Suppressor macrophage treated with lipopolysaccharide for 4 hours (primary cell): Measurements from ENCODE around the gene SCMH1.

ENCODE experiments used
- DNase-seq: peaks from one replicate; pipeline ENCODE4 v3.0.0-alpha.2; 2020

Gene SCMH1

GRCh38 chr1:40987439-40988276 is 254.4 kb downstream of the SCMH1 start:
- no peak for DNase-seq

DNA sequence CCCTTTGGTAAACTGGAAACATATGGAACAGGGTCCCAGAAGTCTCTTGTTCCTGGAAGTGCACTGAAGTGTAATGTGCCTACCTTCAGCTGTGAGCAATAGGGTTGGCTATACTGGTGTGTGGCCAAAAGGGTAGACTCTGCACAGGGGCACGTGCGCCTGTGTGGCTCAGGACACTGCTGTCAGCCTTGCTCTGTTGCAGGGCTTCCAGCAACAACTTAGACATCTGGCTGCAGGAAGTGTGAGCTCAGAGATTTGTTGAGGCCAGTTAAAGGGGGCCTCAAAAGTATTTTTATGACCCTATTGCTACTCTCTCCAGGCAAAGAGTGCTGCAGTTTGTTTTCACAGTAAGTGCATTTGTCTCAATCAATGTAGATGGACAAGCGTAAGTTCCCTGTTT is 255.2 kb downstream of the SCMH1 start:
- no peak for DNase-seq

GRCh38 chr1:40986328-40986783 is 255.8 kb downstream of the SCMH1 start:
- DNase-seq = no peak

GRCh38 chr1:40985875-40986274 is 256.2 kb downstream of the SCMH1 start:
- DNase-seq = no peak

DNA sequence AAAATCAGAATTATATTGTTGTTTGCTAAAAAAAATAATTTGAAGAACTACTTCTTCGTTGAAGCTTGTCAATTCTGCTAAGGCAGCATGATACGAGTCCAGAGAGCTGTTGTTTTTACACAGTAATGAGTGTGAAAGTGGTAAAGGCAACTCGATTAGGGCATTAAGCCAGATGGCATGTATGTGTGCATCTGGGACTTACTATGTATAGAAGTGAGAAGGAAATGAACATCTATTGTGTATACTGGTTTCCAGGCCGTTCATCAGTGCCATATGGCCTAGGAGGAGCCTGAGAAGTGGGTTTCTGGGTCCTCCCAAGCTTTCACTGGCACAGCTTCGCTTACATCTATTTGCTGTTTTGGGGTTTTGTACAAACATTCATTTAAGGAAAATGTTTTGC is 256.9 kb downstream of the SCMH1 start:
- no peak for DNase-seq

- no peak for DNase-seq
Observed at GRCh38 chr1:40984531-40984930, 257.6 kb downstream of the SCMH1 start.

GRCh38 chr1:40984066-40984465 is 258.0 kb downstream of the SCMH1 start:
- DNase-seq = no peak

DNA sequence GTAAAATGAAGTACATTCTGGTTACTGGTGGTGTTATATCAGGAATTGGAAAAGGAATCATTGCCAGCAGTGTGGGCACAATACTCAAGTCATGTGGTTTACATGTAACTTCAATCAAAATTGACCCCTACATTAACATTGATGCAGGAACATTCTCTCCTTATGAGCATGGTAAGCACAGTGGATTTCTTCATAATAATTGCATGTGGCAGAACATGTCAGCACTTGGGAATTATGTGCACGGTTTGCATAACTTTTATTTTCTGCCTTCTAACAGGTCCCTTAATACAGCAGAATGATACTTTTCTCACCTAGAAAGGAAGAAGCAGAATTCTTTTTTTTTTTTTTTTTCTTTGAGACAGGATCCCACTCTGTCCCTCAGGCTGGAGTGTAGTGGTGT is 258.8 kb downstream of the SCMH1 start:
- DNase-seq = no peak

- DNase-seq = no peak
Observed at GRCh38 chr1:40982721-40983120, 259.4 kb downstream of the SCMH1 start.

GRCh38 chr1:40981691-40982448 is 260.2 kb downstream of the SCMH1 start:
- DNase-seq = no peak

DNA sequence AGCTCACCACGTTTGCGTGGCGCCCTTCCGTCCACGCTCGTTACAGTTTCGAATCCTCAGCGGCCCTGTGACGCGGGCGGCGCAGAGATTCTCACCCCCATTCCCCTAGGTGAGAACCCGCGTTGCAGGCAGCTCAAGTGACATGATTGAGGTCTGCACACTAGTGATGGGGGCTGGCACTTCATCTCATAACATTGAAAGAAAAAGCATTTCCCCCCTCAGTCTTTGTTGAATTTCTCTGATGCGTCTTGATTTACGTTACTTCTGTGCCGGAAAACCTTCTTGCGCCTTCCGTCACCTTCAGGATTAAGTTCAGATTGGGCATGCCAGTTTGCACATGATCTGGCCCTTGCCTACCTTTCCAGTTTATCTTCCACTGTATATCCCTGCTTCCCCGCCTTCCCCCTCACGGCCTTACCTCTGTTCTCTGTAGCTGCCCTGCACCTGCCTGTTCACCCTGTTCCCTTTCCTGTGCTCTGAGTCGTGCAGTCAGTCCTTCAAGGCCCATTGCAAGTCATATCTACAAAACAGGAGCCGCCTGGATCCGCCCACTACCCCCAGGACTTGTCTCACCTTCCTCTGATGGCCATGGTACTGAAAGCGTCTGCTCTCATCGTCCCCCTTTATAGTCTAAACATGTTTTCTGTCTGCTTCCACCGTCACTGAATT is 261.5 kb downstream of the SCMH1 start:
- DNase-seq = no peak

GRCh38 chr1:40980068-40980452 is 262.0 kb downstream of the SCMH1 start:
- peak; percentile 25 for DNase-seq

- peak; percentile 97 for DNase-seq
Observed at GRCh38 chr1:40979241-40980067, 262.7 kb downstream of the SCMH1 start, which contains the start of gene CTPS1. CTPS1 (plus strand) TSS chr1:40979696; CDS start chr1:40983291, 3,595 bp downstream.

GRCh38 chr1:40978886-40979240 is 263.2 kb downstream of the SCMH1 start:
- DNase-seq = no peak

- no peak for DNase-seq
Observed at GRCh38 chr1:40977716-40978115, 264.4 kb downstream of the SCMH1 start.
